HEK293T (cell line): ENCODE results near the gene HNRNPH1.
"Not testable (repeated sequence)": the region's sequence is repeated elsewhere in the genome, so short reads cannot be mapped to it uniquely, and the experiment has no call there.

ENCODE experiments used
- NFRKB ChIP-seq: fragments of 450-650 bp; IDR thresholded peaks from 2 replicates; pipeline ENCODE4 v1.6.1; 2016; ENCODE audit warnings: mild to moderate bottlenecking, moderate library complexity
- SP1 ChIP-seq: fragments of 450-650 bp; IDR thresholded peaks from 2 replicates; pipeline ENCODE4 v1.6.1; 2017

GRCh38 chr5:179633501-179634369, 10.3 kb upstream of the HNRNPH1 start:
- not testable (repeated sequence) for TF ChIP-seq SP1, NFRKB
